Cardiac muscle cell (in vitro differentiated cells and primary cell): Measurements from ENCODE around the gene RASGRP1. TPM values are rescaled to one million over a fixed set of nuclear protein-coding genes. Genes with fewer than 3 reads are reported as not detected.

ENCODE experiments used
- DNase-seq, 2 donors: peaks; one replicate each; pipeline versions ENCODE4 v3.0.0 to v3.0.0-alpha.2; 2010 to 2017; ENCODE audit warnings: low read depth in 1 of 2, low spot score in 1 of 2
- H3K27ac ChIP-seq: fragments of 200-600 bp; sonication (generic); 2 replicates; pipeline ENCODE4 v1.5.1; 2016
- H3K27me3 ChIP-seq: fragments of 200-600 bp; sonication (generic); 2 replicates; pipeline ENCODE4 v1.6.0; 2016; ENCODE audit warnings: control low read depth
- H3K36me3 ChIP-seq: fragments of 200-600 bp; sonication (generic); 2 replicates; pipeline ENCODE4 v1.5.1; 2016; ENCODE audit warnings: control low read depth
- H3K4me1 ChIP-seq: fragments of 200-600 bp; sonication (generic); 2 replicates; pipeline ENCODE4 v1.8.1; 2017; ENCODE audit warnings: low read depth, mild to moderate bottlenecking, mixed run types
- H3K4me3 ChIP-seq: fragments of 200-600 bp; sonication (generic); 2 replicates; pipeline ENCODE4 v1.5.1; 2016; ENCODE audit warnings: mild to moderate bottlenecking
- H3K9me3 ChIP-seq: fragments of 200-600 bp; sonication (generic); 2 replicates; pipeline ENCODE4 v1.5.1; 2017; ENCODE audit warnings: low read depth, mild to moderate bottlenecking, control low read depth
- polyA plus RNA-seq: library from polyadenylated mRNA; unstranded; fragments of >200 nt; fragmentation: Nextera tagmentation; extraction: Ambion mirVana; gene quantifications from 2 replicates; pipeline ENCODE4 v1.2.1, GENCODE V29; 2016
- total RNA-seq: library from RNA; depleted of rRNA; stranded (reverse); fragments of >200 nt; gene quantifications from 2 replicates; pipeline ENCODE4 v1.2.3, GENCODE V29; 2016
- TF ChIP-seq, protein P1 (sequence below): IDR thresholded peaks from 2 replicates; pipeline ENCODE4 v1.5.1; 2012; ENCODE audit warnings: low read depth, mild to moderate bottlenecking, low read length

Gene RASGRP1
- total and polyA plus RNA-seq, 2 experiments from 2014 or later = 1.1 to 4.5 TPM

DNA sequence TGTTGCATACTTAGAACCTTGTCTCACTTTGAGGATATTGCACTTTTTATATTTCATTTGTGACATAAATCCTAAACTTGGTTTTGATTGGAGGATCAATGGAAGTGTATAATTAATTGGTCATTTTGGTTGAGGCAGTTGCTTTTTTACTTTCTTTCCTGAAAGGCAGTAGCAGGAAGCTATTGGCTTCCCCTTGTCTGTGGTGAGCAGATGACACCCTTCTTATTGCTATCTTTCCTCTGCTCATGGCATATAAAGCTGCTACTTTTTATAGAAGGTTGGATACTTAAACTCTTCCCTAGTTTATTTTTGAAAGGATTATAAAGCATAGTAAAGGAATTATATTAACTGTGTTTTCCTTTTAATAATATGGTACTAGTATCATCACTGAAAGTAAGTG lies 82.0 kb downstream of the RASGRP1 start:
- DNase-seq = no peak
- Histone ChIP-seq H3K27ac (no peak overlapping the region), H3K36me3 (peaks cover 8% of the 10 kb centered on the region), H3K4me1 (no peaks in the 10 kb centered on the region), H3K9me3 (no peaks in the 10 kb centered on the region), H3K27me3 (no peaks in the 10 kb centered on the region), H3K4me3 (no peak overlapping the region)
- TF ChIP-seq, protein P1, sequence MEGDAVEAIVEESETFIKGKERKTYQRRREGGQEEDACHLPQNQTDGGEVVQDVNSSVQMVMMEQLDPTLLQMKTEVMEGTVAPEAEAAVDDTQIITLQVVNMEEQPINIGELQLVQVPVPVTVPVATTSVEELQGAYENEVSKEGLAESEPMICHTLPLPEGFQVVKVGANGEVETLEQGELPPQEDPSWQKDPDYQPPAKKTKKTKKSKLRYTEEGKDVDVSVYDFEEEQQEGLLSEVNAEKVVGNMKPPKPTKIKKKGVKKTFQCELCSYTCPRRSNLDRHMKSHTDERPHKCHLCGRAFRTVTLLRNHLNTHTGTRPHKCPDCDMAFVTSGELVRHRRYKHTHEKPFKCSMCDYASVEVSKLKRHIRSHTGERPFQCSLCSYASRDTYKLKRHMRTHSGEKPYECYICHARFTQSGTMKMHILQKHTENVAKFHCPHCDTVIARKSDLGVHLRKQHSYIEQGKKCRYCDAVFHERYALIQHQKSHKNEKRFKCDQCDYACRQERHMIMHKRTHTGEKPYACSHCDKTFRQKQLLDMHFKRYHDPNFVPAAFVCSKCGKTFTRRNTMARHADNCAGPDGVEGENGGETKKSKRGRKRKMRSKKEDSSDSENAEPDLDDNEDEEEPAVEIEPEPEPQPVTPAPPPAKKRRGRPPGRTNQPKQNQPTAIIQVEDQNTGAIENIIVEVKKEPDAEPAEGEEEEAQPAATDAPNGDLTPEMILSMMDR = no peak

DNA sequence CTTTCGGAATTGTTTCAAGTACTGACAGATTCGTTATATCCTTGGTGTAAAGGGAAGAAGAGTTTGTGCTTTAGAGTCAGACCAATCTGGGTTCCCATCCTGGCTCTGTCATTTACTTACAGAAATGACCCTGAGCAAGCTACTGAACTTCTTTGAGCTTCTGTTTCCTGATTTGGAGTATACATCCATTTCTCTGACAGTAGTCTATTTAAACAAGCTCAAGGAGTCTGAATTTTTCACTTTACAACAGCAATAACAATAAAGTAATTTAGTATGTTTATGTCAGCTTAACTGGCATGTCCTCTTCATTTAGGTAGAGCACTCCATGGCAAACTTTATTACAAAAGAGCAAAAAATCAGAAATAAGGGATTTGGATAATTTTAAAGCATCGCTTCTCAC lies 82.9 kb downstream of the RASGRP1 start:
- no peaks in the 10 kb centered on the region for H3K4me1 ChIP-seq
- H3K27me3 ChIP-seq = no peaks in the 10 kb centered on the region
- no peaks in the 10 kb centered on the region for H3K9me3 ChIP-seq
- H3K36me3 ChIP-seq = peaks cover 11% of the 10 kb centered on the region
- DNase-seq = no peak
- TF ChIP-seq, protein P1 = no peak
- no peak overlapping the region for H3K27ac ChIP-seq
- H3K4me3 ChIP-seq = no peak overlapping the region

DNA sequence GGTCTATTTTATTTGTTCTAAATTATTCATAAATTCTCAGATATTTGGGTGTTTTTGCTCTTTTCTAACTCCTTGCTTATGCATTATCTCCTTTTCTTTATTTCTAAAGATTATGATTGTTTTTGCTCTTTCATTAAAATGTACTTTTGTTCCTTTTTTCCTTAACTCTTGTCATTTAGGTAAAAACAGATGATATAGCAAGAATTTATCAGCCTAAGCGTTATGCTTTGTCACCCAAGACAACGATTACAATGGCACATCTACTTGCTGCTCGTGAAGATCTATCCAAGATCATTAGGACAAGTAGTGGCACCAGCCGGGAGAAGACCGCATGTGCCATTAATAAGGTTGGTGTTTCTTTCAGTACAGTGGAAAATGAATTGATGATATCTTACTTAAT lies 83.5 kb downstream of the RASGRP1 start:
- Histone ChIP-seq H3K27ac (no peak overlapping the region), H3K36me3 (peaks cover 11% of the 10 kb centered on the region), H3K9me3 (no peaks in the 10 kb centered on the region), H3K4me3 (no peak overlapping the region), H3K4me1 (no peaks in the 10 kb centered on the region), H3K27me3 (no peaks in the 10 kb centered on the region)
- no peak for DNase-seq
- TF ChIP-seq, protein P1 = no peak

DNA sequence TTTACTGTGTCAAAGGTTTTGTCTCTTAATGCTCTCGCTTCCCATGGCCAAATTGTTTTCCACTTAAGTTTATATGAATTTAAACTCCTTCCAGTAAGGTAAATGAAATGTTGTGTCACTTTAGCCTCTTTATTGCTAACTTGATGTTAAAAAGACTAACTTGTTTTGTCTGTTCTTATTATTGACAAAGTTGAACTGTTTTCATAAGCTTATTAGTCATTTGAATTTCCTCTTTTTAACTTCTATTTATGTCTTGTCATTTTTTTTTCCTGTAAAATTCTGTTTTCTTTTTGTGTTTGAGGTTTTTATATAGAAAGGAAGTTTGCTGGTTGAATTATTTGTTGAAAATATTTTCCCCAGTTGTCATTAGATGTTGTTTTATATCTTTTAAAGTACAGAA lies 84.9 kb downstream of the RASGRP1 start:
- Histone ChIP-seq H3K27ac (no peak overlapping the region), H3K9me3 (no peaks in the 10 kb centered on the region), H3K4me1 (no peaks in the 10 kb centered on the region), H3K4me3 (no peak overlapping the region), H3K27me3 (no peaks in the 10 kb centered on the region), H3K36me3 (peaks cover 12% of the 10 kb centered on the region)
- TF ChIP-seq, protein P1 = no peak
- DNase-seq = no peak

GRCh38 chr15:38479266-38479665 lies 85.3 kb downstream of the RASGRP1 start:
- Histone ChIP-seq H3K9me3 (no peaks in the 10 kb centered on the region), H3K27me3 (no peaks in the 10 kb centered on the region), H3K4me1 (no peaks in the 10 kb centered on the region), H3K27ac (no peak overlapping the region), H3K36me3 (peaks cover 16% of the 10 kb centered on the region), H3K4me3 (no peak overlapping the region)
- no peak for DNase-seq
- TF ChIP-seq, protein P1 = no peak

GRCh38 chr15:38477637-38478036 lies 87.0 kb downstream of the RASGRP1 start:
- no peaks in the 10 kb centered on the region for H3K27me3 ChIP-seq
- TF ChIP-seq, protein P1 = no peak
- H3K4me3 ChIP-seq = no peak overlapping the region
- peaks cover 20% of the 10 kb centered on the region for H3K36me3 ChIP-seq
- H3K27ac ChIP-seq = no peak overlapping the region
- no peak for DNase-seq
- no peaks in the 10 kb centered on the region for H3K4me1 ChIP-seq
- H3K9me3 ChIP-seq = no peaks in the 10 kb centered on the region
